ENCODE data around the gene SH2D3C. TPM values are rescaled to one million over a fixed set of nuclear protein-coding genes. Genes with fewer than 3 reads are reported as not detected.

Gene SH2D3C, protein sequence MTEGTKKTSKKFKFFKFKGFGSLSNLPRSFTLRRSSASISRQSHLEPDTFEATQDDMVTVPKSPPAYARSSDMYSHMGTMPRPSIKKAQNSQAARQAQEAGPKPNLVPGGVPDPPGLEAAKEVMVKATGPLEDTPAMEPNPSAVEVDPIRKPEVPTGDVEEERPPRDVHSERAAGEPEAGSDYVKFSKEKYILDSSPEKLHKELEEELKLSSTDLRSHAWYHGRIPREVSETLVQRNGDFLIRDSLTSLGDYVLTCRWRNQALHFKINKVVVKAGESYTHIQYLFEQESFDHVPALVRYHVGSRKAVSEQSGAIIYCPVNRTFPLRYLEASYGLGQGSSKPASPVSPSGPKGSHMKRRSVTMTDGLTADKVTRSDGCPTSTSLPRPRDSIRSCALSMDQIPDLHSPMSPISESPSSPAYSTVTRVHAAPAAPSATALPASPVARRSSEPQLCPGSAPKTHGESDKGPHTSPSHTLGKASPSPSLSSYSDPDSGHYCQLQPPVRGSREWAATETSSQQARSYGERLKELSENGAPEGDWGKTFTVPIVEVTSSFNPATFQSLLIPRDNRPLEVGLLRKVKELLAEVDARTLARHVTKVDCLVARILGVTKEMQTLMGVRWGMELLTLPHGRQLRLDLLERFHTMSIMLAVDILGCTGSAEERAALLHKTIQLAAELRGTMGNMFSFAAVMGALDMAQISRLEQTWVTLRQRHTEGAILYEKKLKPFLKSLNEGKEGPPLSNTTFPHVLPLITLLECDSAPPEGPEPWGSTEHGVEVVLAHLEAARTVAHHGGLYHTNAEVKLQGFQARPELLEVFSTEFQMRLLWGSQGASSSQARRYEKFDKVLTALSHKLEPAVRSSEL
- total RNA-seq = 0.32 and 0.43 TPM in 2 replicates

DNA sequence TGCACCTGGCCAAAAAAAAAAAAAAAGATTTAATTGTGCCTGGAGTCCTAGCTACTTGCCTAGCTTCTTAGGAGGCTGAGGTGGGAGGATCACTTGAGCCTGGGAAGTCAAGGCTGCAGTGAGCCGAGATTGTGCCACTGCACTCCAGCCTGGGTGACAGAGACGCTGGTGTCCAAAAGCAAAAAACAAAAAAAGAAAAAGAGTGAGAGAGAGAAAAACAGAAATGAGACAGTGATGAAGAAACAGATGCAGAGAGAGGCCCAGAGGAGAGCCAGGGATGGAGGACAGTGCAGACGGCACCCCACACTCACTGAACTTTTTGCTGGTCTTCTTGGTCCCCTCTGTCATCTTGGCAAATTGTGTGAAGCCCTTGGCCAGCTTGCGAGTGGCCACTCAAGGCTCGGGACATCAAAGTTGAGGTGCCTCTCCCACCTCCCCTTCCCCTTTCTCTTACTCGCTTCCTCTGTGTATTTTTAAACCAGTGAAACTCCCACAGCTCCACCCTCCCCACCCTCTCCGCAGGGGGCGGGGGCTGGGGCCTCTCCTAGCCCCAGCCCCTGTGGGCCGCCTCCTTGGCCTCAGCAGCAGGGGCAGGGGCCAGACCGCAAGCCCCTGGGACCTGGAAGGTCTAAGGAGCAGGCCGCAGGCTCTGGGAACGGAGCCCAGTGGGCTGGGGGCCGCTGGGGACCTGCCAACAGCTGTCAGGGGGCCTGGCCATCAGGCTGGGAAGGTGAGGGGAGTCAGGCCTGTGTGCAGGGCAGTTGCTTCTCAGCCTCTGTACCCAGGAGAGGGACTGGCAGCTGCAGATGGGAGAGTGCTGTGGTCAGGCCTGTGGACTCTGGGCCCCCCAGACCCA is at the start of gene SH2D3C:
TSS of gene SH2D3C (minus strand) at position 387 of the 856 bp plus-strand sequence. CDS start at position 348, 39 bp downstream.
- no peak for DNase-seq (ENCODE audit: low read depth)
- TF ChIP-seq, protein P1, sequence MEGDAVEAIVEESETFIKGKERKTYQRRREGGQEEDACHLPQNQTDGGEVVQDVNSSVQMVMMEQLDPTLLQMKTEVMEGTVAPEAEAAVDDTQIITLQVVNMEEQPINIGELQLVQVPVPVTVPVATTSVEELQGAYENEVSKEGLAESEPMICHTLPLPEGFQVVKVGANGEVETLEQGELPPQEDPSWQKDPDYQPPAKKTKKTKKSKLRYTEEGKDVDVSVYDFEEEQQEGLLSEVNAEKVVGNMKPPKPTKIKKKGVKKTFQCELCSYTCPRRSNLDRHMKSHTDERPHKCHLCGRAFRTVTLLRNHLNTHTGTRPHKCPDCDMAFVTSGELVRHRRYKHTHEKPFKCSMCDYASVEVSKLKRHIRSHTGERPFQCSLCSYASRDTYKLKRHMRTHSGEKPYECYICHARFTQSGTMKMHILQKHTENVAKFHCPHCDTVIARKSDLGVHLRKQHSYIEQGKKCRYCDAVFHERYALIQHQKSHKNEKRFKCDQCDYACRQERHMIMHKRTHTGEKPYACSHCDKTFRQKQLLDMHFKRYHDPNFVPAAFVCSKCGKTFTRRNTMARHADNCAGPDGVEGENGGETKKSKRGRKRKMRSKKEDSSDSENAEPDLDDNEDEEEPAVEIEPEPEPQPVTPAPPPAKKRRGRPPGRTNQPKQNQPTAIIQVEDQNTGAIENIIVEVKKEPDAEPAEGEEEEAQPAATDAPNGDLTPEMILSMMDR (IDR thresholded peaks at IDR 0.05; ENCODE audit: insufficient read depth, low read depth, low read length) = no peak
- H3K4me3 ChIP-seq (ENCODE audit: low read depth, low read length) = no peak within 1 kb of the TSS

DNA sequence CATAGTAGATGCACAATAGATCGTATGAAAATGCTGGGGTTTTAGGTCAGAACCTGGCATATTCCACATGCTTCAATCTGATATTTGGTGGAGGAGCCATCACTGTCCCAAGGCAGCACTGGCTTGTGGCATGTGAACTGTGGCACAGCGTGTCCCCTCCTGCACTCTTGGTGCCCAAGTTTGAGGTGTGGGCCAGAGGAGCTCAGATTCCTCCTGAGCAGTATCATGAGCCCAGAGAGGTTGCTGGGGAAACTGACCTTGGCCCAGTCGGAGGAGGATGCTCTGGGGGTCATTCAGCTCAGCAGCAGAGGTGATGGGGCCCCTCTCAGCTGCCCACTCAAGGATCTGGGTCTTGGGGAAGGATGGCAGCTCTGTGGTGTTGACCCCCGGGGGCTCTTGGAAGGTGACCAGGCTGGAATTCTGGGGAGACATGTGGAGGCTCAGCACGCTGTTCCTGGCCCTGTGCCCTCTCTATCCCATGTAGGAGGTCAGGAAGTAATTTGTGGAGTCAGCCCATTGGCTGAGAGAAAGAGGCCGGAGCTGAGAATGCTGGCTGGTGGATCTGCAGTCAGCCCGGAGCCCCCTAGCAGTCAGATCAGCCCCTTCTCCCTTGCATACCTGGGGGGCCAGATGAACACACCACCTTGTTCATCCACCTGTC is 47.9 kb upstream of the SH2D3C start:
- H3K4me3 ChIP-seq (ENCODE audit: low read depth, low read length) = no peak overlapping the region
- TF ChIP-seq, protein P1 (IDR thresholded peaks at IDR 0.05; ENCODE audit: insufficient read depth, low read depth, low read length) = no peak
- no peak for DNase-seq (ENCODE audit: low read depth)

DNA sequence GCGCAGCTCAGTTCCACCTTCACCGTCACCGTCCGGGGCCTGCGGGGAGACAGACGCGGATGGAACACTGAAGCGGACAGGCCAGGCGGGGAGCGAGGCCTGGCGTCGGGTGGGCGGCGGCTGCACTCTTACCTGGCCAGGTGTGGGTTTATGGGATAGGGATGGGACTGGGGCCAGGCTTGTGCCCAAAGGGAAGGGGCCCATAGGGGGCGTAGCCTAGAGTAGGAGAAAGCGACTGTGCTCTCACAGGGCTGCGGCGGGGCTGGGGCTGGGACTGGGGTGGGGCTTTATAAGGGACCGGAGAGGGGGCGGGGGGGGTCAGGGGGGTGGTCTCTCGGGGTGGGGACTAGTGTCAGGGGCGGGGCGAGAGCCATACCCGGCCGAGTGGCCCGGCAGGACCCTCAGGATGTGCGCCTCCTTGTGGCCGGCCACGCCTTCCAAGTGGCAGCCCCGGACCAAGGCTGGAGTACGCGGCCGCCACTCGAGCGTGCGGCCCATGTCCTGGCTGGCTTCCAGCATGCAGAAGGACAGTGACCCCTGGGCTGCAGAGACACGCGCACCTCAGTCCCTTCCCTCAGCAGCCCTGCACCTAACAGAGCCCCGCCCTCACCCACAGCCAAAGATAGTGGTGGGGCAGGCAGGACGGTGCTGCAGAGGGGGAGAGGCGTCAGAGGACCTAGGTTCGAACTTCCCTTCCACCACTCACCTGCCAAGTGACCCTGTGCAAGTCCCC is 47.0 kb upstream of the SH2D3C start:
- DNase-seq (ENCODE audit: low read depth) = no peak
- TF ChIP-seq, protein P1 (IDR thresholded peaks at IDR 0.05; ENCODE audit: insufficient read depth, low read depth, low read length) = peak; percentile 17

DNA sequence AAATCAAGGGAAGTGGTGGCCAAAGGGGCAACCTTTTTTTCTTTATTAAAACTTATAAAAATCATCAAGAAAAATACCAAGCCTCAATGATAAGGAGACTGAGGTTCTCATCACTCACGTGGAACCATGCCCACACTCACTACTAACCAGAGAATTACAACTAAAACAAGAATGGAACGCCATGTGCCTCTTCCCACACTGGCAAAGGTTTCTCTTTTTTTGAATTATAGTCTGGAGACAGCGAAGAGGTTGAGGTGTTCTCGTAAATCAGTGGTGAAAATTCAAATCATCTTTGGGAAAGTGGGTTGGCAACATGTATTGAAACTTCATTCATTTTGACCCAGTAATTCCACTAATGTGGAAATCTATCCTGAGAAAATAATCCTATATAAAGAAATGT is 43.6 kb upstream of the SH2D3C start:
- TF ChIP-seq, protein P1 (IDR thresholded peaks at IDR 0.05; ENCODE audit: insufficient read depth, low read depth, low read length) = no peak
- H3K4me3 ChIP-seq (ENCODE audit: low read depth, low read length) = no peak overlapping the region
- DNase-seq (ENCODE audit: low read depth) = no peak

More for the DNA sequence above, 47.0 kb upstream of the SH2D3C start:
- no peak overlapping the region for H3K4me3 ChIP-seq (ENCODE audit: low read depth, low read length)

DNA sequence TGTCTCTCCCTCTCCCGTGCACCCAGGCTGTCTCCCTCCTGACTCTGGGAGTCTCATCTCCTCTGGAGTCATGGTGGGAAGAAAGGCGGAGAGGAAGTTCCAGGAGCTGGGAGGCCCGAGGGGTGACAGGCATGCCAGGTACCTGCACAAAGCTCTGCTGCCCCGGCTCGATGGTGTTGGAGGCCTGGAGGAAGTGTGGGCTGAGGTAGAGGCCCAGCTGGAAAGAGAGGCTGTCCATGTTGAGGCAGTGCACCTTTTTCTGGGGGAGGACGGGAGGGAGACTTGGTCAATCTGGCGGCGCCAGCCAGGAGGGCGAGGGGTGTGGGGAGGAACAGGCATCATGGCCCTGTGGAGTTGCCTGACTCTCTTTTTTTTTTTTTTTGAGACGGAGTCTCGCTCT is 40.1 kb upstream of the SH2D3C start:
- TF ChIP-seq, protein P1 (IDR thresholded peaks at IDR 0.05; ENCODE audit: insufficient read depth, low read depth, low read length) = no peak
- no peak for DNase-seq (ENCODE audit: low read depth)
- H3K4me3 ChIP-seq (ENCODE audit: low read depth, low read length) = no peak overlapping the region

All from fibroblast of villous mesenchyme (primary cell).